Epithelial cell of esophagus (primary cell): ENCODE results near the gene CT47A7.
"Not testable (repeated sequence)": the region's sequence is repeated elsewhere in the genome, so short reads cannot be mapped to it uniquely, and the experiment has no call there.

Experiments
- DNase-seq: peaks from one replicate; pipeline ENCODE4 v3.0.0; 2010; ENCODE audit warnings: low read depth
- H3K4me3 ChIP-seq: 2 replicates; pipeline ENCODE4 v1.5.1; 2011; ENCODE audit warnings: mild to moderate bottlenecking, low read length, control low read depth
- CTCF ChIP-seq: IDR thresholded peaks from 2 replicates; pipeline ENCODE4 v1.5.1; 2011; ENCODE audit warnings: low read depth, mild to moderate bottlenecking, low read length, control low read depth, inconsistent platforms; ENCODE audit not compliant: insufficient read depth; ENCODE audit errors: missing control alignments

CT47A7 gene

DNA sequence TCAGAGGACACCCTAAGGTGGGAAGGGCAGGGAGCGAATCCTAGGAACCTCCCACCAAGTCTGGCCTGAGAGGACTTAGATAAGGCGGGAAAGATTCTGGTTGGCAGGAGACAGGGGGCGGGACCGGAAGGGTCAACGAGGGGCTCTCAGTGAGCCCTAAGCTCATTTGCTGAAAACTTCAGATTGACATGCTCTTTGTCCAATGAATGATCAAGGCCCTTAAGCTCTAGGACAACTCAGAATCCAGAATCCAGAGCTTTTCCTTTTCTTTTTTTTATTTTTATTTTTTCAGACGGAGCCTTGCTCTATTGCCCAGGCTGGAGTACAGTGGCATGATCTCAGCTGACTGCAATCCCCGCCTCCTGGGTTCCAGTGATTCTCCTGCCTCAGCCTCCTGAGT lies at the start of gene CT47A7:
Gene CT47A7 (minus strand): TSS at position 101 of the 400 bp plus-strand sequence. CDS start 255 bp downstream, outside the sequence.
- not testable (repeated sequence) for H3K4me3 ChIP-seq, DNase-seq

GRCh38 chrX:121000589-121000988 lies 44.2 kb upstream of the CT47A7 start:
- H3K4me3 ChIP-seq, result no peak overlapping the region
- DNase-seq, result peak; percentile 55
- peak; percentile 46 for TF ChIP-seq CTCF

DNA sequence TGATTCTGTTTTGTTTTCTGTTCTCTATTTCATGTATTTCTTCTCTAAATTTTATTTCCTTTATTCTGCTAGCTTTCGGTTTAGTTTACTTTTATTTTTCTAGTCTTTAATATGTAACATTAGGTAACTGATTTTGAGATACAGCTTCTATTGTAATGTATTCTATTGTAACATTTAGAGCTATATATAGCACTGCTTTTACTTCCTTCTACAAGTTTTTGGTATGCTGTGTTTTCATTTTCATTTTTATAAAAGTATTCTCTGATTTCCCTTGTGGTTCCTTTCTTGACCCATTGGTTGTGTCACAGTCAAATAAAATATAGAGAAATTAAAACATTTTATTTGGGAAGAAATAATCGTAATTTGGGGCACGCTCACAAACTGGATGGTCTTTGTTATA lies 43.0 kb upstream of the CT47A7 start:
- DNase-seq, result no peak
- no peak for TF ChIP-seq CTCF
- no peak overlapping the region for H3K4me3 ChIP-seq

GRCh38 chrX:120985660-120986059 lies 29.3 kb upstream of the CT47A7 start, which contains the start of gene CT47A1:
Gene CT47A1 (minus strand): TSS chrX:120985760. CDS start chrX:120985529, 231 bp downstream.
- H3K4me3 ChIP-seq, DNase-seq: not testable (repeated sequence)
